GM12875 (cell line): ENCODE data around the gene MYOM3.

ENCODE experiments used
- H3K4me3 ChIP-seq: one replicate; pipeline ENCODE4 v1.5.1; 2011; ENCODE audit warnings: low read depth, low read length, control low read depth
- CTCF ChIP-seq: IDR thresholded peaks from 2 replicates; pipeline ENCODE4 v1.5.1; 2011; ENCODE audit warnings: low read depth, mild to moderate bottlenecking, control low read depth, inconsistent platforms, low read length, moderate library complexity, borderline replicate concordance; ENCODE audit not compliant: insufficient read depth

MYOM3 gene

GRCh38 chr1:24060482-24060881 is 51.5 kb downstream of the MYOM3 start:
- TF ChIP-seq CTCF: no peak
- H3K4me3 ChIP-seq: no peak overlapping the region

- TF ChIP-seq CTCF: no peak
- no peak overlapping the region for H3K4me3 ChIP-seq
Measured at GRCh38 chr1:24058671-24059455, 53.1 kb downstream of the MYOM3 start.

GRCh38 chr1:24057171-24057570 is 54.8 kb downstream of the MYOM3 start:
- TF ChIP-seq CTCF: no peak
- H3K4me3 ChIP-seq: no peak overlapping the region

- no peak for TF ChIP-seq CTCF
Measured at GRCh38 chr1:24055681-24056080, 56.3 kb downstream of the MYOM3 start.

GRCh38 chr1:24052220-24052619 is 59.7 kb downstream of the MYOM3 start:
- no peak for TF ChIP-seq CTCF
- H3K4me3 ChIP-seq: no peak overlapping the region

More at GRCh38 chr1:24055681-24056080, 56.3 kb downstream of the MYOM3 start:
- H3K4me3 ChIP-seq: no peak overlapping the region

GRCh38 chr1:24051206-24051945 is 60.6 kb downstream of the MYOM3 start:
- TF ChIP-seq CTCF: no peak
- no peak overlapping the region for H3K4me3 ChIP-seq
